Naive B cell (primary cell): ENCODE results near the gene AGAP3. TPM values are rescaled to one million over a fixed set of nuclear protein-coding genes. Genes with fewer than 3 reads are reported as not detected.
A peak's percentile ranks its signal among the peaks of the same experiment; 100 is the strongest.

ENCODE experiments used
- ATAC-seq, 2 donors: fragments of 150-1000 bp; cut with Tn5 transposase; 2 replicates each; pipeline ENCODE4 v1.10.0; 2021; ENCODE audit warnings: low read depth in 2 of 2, mild to moderate bottlenecking in 2 of 2, moderate library complexity in 2 of 2
- DNase-seq: peaks from one replicate; pipeline ENCODE4 v3.0.0; 2022
- H3K27ac Mint-ChIP-seq, 6 donors: one replicate each; pipeline ENCODE4 v1.8.0; 2020 to 2022; ENCODE audit warnings: mild to moderate bottlenecking in 6 of 6, mixed read lengths in 6 of 6, moderate library complexity in 5 of 6, inconsistent platforms in 2 of 6
- H3K27me3 Mint-ChIP-seq, 3 donors: one replicate each; pipeline ENCODE4 v1.8.0; 2021 to 2022; ENCODE audit warnings: mixed read lengths in 3 of 3, mild to moderate bottlenecking in 1 of 3
- H3K36me3 Mint-ChIP-seq, 2 donors: one replicate each; pipeline ENCODE4 v1.8.0; 2020 to 2022; ENCODE audit warnings: mixed read lengths in 2 of 2, inconsistent platforms in 1 of 2, mild to moderate bottlenecking in 1 of 2
- H3K4me1 Mint-ChIP-seq, 3 donors: one replicate each; pipeline ENCODE4 v1.8.0; 2020 to 2022; ENCODE audit warnings: mixed read lengths in 3 of 3, inconsistent platforms in 1 of 3, mild to moderate bottlenecking in 1 of 3, moderate library complexity in 1 of 3
- H3K4me3 Mint-ChIP-seq, 8 donors: one replicate each; pipeline ENCODE4 v1.8.0; 2020 to 2022; ENCODE audit warnings: mild to moderate bottlenecking in 8 of 8, mixed read lengths in 8 of 8, moderate library complexity in 8 of 8, inconsistent platforms in 2 of 8
- H3K9me3 Mint-ChIP-seq, 7 donors: one replicate each; pipeline ENCODE4 v1.8.0; 2020 to 2022; ENCODE audit warnings: mixed read lengths in 7 of 7, mild to moderate bottlenecking in 5 of 7, inconsistent platforms in 2 of 7, moderate library complexity in 1 of 7
- polyA plus RNA-seq, 6 donors: library from polyadenylated mRNA; unstranded; fragments of 300-500 nt; fragmentation: Illumina TruSeq; gene quantifications; one replicate each; pipeline ENCODE4 v1.2.3, GENCODE V29; 2021; ENCODE audit warnings: low read depth in 6 of 6

Gene AGAP3
- polyA plus RNA-seq, 6 donors from 2014 or later, result 0.58 to 1.2 (median 0.66) TPM; not detected in 3

DNA sequence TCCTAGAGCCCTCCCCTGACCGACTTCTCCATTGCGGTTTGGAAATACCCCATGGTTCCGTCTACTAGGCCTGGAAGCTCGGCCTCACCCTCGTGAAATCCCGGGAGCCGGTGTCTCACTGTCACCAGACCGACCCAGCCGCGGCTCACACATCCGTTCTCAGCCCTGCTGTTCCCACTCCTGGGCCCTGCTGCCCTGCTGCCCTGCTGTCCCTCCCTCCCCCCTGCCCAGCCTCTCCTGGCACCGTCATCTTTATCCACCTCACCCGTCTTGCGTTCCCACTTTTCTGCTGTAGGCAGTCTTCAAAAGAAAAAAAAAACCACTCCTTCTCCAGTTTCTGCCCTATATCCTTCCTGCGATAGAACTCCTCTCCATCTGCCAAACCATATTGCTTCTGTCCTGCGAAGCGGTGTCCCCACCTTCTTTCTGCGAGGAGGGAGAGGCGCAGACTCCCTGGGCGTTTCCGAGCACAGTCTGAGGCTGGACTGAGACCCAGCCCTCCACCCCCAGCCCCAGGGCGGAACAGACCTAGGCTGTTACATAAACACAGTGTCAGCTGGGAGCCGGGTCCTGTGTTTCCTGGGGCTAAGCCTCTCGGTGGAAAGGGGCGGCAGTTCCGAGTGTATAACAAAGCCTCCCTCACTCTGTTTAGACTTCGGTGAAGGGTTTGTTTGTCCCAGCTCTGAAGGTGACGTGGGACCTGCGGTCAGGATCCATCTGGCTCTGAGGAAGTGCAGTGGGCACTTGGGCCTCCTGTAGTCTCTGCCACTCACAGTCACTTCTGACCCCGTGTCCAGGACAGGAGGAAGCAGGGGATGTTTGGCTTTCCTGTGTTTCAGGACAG is 2.8 kb downstream of the AGAP3 start:
- DNase-seq (no peak), ATAC-seq (peak; percentile 22 to 31)
- Mint-ChIP-seq H3K4me1 (peaks cover 28 to 33% (median 31%) of the 10 kb centered on the region in 3 donors), H3K27ac (peak overlapping the region; percentile 38 to 94 (median 70)), H3K27me3 (peaks cover 36 to 64% (median 44%) of the 10 kb centered on the region in 3 donors), H3K9me3 (peaks cover 0 to 2% (median 0%) of the 10 kb centered on the region in 7 donors), H3K4me3 (peak overlapping the region; percentile 52 to 83 (median 70)), H3K36me3 (peaks cover 0 to 6% of the 10 kb centered on the region in 2 donors)

DNA sequence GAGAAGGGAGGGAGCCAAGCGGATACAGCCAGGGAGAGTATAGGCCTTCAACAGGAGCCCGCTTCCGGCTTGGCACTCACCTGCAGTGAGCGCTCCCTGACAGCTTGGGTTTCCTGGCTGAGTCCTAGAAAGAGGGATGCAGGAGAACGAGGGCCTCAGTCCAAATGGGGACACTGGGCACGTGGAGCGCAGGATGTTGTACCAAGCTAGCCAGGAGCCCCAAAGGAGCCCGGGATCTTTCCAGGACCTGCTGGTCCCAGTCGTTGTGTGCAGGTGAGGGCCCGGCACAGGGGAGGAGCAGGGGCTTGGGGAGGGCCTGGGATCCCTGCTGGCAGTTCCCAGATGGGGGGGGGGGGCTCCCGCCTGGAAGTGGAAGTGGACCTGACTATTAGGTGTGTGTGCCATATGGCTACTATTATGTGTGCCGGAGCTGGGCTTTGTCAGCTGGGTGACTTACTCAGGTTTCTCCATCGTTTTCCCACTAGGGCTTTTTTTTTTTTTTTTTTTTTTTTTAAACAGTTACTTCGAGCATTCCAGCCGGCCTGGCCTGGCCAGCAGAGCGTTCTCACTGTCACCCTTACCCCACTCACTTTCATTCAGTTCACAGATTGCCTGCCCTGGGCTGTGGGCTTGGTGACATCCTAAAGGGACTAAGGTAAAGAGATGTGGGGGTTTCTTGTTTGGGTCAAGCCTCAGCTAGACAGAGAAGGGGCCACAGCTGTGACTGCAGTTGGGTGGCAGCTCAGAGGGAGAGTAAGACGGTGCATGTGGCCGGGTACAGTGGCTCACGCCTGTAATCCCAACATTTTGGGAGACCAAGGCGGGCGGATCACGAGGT is 3.8 kb downstream of the AGAP3 start:
- H3K4me1 Mint-ChIP-seq, result peaks cover 21 to 29% (median 25%) of the 10 kb centered on the region in 3 donors
- peak overlapping the region in 1 of 6 donors; percentile 85 for H3K27ac Mint-ChIP-seq
- DNase-seq (no peak), ATAC-seq (no peak)
- peaks cover 31 to 66% (median 36%) of the 10 kb centered on the region in 3 donors for H3K27me3 Mint-ChIP-seq
- peaks cover 0 to 2% (median 0%) of the 10 kb centered on the region in 7 donors for H3K9me3 Mint-ChIP-seq
- no peak overlapping the region for H3K4me3 Mint-ChIP-seq
- peaks cover 0 to 6% of the 10 kb centered on the region in 2 donors for H3K36me3 Mint-ChIP-seq

DNA sequence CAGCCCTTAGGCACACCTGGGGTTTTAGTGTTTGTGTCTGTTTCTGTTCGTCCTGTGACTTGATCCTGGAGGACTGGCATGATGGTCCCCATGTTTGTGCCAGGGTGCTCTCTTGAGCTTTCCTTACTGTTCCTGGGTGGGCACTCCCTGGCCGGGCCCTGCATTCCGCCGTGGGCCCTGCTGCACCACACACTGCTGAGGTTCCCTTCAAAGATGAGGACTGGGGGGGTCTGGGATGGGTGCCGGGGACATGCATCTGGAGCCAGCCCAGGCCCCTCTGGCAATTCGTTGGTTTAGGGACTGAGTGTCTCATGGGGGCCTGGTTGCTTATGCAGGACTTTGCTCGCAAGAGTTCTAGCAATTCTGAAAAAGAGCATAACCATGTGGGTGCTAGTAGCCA is 4.7 kb downstream of the AGAP3 start:
- peaks cover 23 to 57% (median 27%) of the 10 kb centered on the region in 3 donors for H3K27me3 Mint-ChIP-seq
- no peak for DNase-seq
- H3K27ac Mint-ChIP-seq, result no peak overlapping the region
- peaks cover 0 to 1% of the 10 kb centered on the region in 2 donors for H3K36me3 Mint-ChIP-seq
- H3K4me1 Mint-ChIP-seq, result peaks cover 12 to 20% (median 17%) of the 10 kb centered on the region in 3 donors
- no peak overlapping the region for H3K4me3 Mint-ChIP-seq
- no peak for ATAC-seq
- H3K9me3 Mint-ChIP-seq, result peaks cover 0 to 2% (median 0%) of the 10 kb centered on the region in 7 donors

- H3K4me1 Mint-ChIP-seq, result peaks cover 12 to 20% (median 15%) of the 10 kb centered on the region in 3 donors
- ATAC-seq, result no peak
- H3K9me3 Mint-ChIP-seq, result peaks cover 0 to 2% (median 0%) of the 10 kb centered on the region in 7 donors
- no peak overlapping the region for H3K27ac Mint-ChIP-seq
- DNase-seq, result no peak
- H3K27me3 Mint-ChIP-seq, result peaks cover 23 to 56% (median 25%) of the 10 kb centered on the region in 3 donors
- H3K36me3 Mint-ChIP-seq, result no peaks in the 10 kb centered on the region
- no peak overlapping the region for H3K4me3 Mint-ChIP-seq
These were observed 5.2 kb downstream of the AGAP3 start for GRCh38 chr7:151091431-151091830.

- Mint-ChIP-seq H3K36me3 (no peaks in the 10 kb centered on the region), H3K9me3 (peaks cover 0 to 2% (median 0%) of the 10 kb centered on the region in 7 donors), H3K27me3 (peaks cover 23 to 53% (median 25%) of the 10 kb centered on the region in 3 donors), H3K4me3 (no peak overlapping the region), H3K27ac (no peak overlapping the region), H3K4me1 (peaks cover 11 to 20% (median 15%) of the 10 kb centered on the region in 3 donors)
- DNase-seq (no peak), ATAC-seq (no peak)
These were observed 5.7 kb downstream of the AGAP3 start for GRCh38 chr7:151091988-151092387.

DNA sequence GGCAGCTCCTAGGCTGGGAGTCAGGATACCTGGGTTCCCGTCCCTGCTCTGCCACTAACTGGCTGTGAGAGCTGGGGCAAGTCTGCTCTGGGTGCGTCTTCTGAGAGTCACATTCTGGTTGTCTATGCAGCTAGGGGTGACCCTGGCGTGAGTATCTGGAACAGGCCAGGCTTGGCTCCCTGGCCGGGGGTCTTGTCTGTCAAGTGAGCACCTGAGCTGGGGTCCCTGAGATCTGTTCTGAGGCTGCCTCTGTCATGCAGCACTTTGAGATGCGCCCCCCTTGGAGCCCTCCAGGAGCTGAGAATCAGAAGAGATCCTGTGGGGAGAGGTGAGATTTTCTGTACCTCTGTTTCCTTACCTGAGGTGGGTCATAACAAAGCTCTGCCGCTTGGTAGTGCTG is 7.5 kb downstream of the AGAP3 start:
- H3K27ac Mint-ChIP-seq, result no peak overlapping the region
- peaks cover 0 to 2% (median 0%) of the 10 kb centered on the region in 7 donors for H3K9me3 Mint-ChIP-seq
- H3K4me1 Mint-ChIP-seq, result peaks cover 6 to 11% (median 7%) of the 10 kb centered on the region in 3 donors
- DNase-seq, result no peak
- ATAC-seq, result no peak
- no peaks in the 10 kb centered on the region for H3K36me3 Mint-ChIP-seq
- peaks cover 18 to 51% (median 23%) of the 10 kb centered on the region in 3 donors for H3K27me3 Mint-ChIP-seq
- peak overlapping the region in 1 of 8 donors; percentile 62 for H3K4me3 Mint-ChIP-seq

GRCh38 chr7:151094675-151095074 is 8.4 kb downstream of the AGAP3 start:
- H3K27ac Mint-ChIP-seq, result no peak overlapping the region
- H3K4me1 Mint-ChIP-seq, result peaks cover 0 to 2% (median 0%) of the 10 kb centered on the region in 3 donors
- DNase-seq (no peak), ATAC-seq (no peak)
- H3K4me3 Mint-ChIP-seq, result no peak overlapping the region
- H3K36me3 Mint-ChIP-seq, result no peaks in the 10 kb centered on the region
- no peaks in the 10 kb centered on the region for H3K9me3 Mint-ChIP-seq
- peaks cover 8 to 42% (median 13%) of the 10 kb centered on the region in 3 donors for H3K27me3 Mint-ChIP-seq

DNA sequence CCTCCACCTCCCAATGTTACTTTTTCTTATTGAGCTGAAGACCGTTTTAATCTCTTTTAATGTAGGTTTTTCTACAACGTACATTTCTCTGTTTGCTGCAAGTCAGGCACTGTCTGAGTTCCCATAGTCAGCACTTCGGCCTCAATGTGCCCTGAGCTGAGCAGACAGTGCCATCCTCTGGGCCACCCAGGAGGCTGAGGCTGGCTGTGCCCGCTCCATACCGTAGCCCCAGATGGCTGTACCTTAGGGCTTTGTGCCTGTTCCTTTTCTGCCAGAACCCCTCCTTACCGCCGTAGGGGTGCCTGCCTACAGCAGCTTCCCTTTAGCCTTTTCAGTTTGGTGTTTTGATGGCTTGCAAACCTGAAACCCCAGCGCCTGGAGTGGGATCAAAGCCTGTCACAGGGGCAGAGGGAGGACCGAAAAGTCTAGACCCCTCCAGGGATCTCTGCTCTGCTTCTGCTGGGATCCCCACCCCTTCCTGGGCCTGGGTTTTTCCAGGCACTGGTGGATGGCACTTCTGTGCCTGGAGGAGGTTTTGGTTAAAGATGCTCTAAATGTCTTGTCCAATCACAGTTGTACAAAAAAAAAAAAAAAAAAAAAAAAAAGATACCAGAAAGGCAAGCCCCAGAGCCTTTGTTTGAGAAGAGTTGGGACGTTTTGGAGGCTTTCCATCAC is 9.0 kb downstream of the AGAP3 start:
- no peak for DNase-seq
- H3K9me3 Mint-ChIP-seq, result no peaks in the 10 kb centered on the region
- H3K36me3 Mint-ChIP-seq, result no peaks in the 10 kb centered on the region
- H3K4me3 Mint-ChIP-seq, result no peak overlapping the region
- no peaks in the 10 kb centered on the region for H3K4me1 Mint-ChIP-seq
- H3K27ac Mint-ChIP-seq, result no peak overlapping the region
- ATAC-seq, result no peak
- peaks cover 7 to 36% (median 8%) of the 10 kb centered on the region in 3 donors for H3K27me3 Mint-ChIP-seq

GRCh38 chr7:151095828-151096475 is 9.7 kb downstream of the AGAP3 start:
- H3K4me3 Mint-ChIP-seq, result no peak overlapping the region
- ATAC-seq, result no peak
- peaks cover 7 to 31% (median 8%) of the 10 kb centered on the region in 3 donors for H3K27me3 Mint-ChIP-seq
- H3K9me3 Mint-ChIP-seq, result no peaks in the 10 kb centered on the region
- H3K36me3 Mint-ChIP-seq, result no peaks in the 10 kb centered on the region
- DNase-seq, result no peak
- no peaks in the 10 kb centered on the region for H3K4me1 Mint-ChIP-seq
- H3K27ac Mint-ChIP-seq, result no peak overlapping the region

DNA sequence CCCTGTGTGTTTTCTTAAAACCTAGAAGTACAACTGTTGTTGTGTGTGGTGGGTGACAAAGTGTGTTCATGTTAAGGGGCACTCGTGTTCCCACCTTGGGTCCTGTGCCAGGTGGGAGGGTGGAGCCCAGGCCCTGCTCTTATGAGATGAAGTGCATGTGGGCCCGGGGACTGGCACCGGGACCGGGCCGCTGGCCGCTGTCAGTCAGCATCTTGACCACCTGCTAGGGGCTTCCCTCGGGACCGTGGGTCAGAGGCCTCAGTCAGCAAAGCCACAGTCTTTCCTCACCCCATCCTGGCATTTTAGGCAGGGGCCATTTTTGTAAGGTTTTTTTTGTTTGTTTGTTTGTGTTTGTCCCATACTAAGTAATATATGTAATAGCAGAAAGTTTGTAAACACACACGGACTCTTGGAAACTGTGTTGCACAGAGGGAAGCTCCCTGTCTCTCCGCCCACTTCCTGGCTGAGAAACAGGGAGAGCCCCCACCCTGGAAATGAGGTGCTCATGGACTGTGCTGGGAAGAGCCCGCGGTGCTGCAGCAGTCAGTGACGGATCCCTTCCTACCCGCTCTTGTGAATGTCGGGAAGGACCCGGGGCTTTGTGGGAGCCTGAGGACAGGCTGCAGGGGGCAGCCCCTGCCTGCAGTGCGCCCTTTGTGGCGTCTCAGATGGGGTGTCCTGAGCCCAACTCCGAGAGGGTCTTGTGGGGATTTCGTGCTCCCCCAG is 13.4 kb downstream of the AGAP3 start:
- Mint-ChIP-seq H3K36me3 (no peaks in the 10 kb centered on the region), H3K27ac (no peak overlapping the region), H3K4me1 (no peaks in the 10 kb centered on the region), H3K9me3 (no peaks in the 10 kb centered on the region), H3K27me3 (peaks cover 8 to 20% (median 8%) of the 10 kb centered on the region in 3 donors), H3K4me3 (no peak overlapping the region)
- ATAC-seq (no peak), DNase-seq (no peak)

GRCh38 chr7:151100921-151101320 is 14.6 kb downstream of the AGAP3 start:
- no peaks in the 10 kb centered on the region for H3K4me1 Mint-ChIP-seq
- H3K4me3 Mint-ChIP-seq, result no peak overlapping the region
- no peaks in the 10 kb centered on the region for H3K9me3 Mint-ChIP-seq
- peaks cover 9 to 18% (median 11%) of the 10 kb centered on the region in 3 donors for H3K27me3 Mint-ChIP-seq
- H3K36me3 Mint-ChIP-seq, result no peaks in the 10 kb centered on the region
- no peak for ATAC-seq
- H3K27ac Mint-ChIP-seq, result no peak overlapping the region
- no peak for DNase-seq
